ENCODE results near the gene CDC42BPA. TPM values are rescaled to one million over a fixed set of nuclear protein-coding genes. Genes with fewer than 3 reads are reported as not detected.

Gene CDC42BPA
- polyA plus RNA-seq, 1 donor (not counting 4 experiments of a cell fraction or from before 2014, with no cell fraction given), result 9.2 TPM

DNA sequence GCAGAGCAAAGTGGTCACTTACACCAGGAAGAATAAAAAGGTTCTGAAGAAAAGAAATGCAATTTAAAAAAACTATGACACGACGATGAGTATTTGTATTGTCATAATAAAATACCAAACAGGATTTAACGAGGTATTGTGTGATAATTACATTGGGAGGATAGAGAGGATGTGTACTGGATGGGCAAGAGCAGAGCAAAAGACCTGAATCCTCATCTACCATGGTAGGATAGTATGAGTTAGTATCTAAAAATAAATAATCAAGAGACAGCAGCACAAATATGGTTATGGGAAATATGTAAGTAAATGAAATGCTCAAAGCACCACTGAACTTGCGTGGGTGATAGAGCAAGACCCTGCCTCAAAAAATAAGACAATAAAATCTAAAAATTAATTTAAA lies 162.6 kb downstream of the CDC42BPA start:
- H3K27me3 ChIP-seq (ENCODE audit: control insufficient read depth, extremely low read depth, insufficient read depth, low read length), result no peaks in the 10 kb centered on the region
- H3K4me1 ChIP-seq (ENCODE audit: control insufficient read depth, extremely low read depth, insufficient read depth, low read length), result no peaks in the 10 kb centered on the region
- no peaks in the 10 kb centered on the region for H3K9me3 ChIP-seq (ENCODE audit: control insufficient read depth, low read depth, low read length)
- no peaks in the 10 kb centered on the region for H4K20me1 ChIP-seq (ENCODE audit: control insufficient read depth, extremely low read depth, insufficient read depth, low read length)
- H3K9me1 ChIP-seq (ENCODE audit: control insufficient read depth, extremely low read depth, insufficient read depth, low read length), result no peaks in the 10 kb centered on the region
- H3K4me2 ChIP-seq (ENCODE audit: control insufficient read depth, extremely low read depth, insufficient read depth, low read depth, low read length), result no peak overlapping the region
- no peak for DNase-seq (ENCODE audit: low read depth, low spot score)
- peaks cover 2 to 10% of the 10 kb centered on the region in 2 experiments for H3K36me3 ChIP-seq (ENCODE audit: control insufficient read depth in 2 of 2, extremely low read depth in 1 of 2, insufficient read depth in 2 of 2, low read length in 2 of 2)
- TF ChIP-seq EZH2 (IDR thresholded peaks at IDR 0.05; ENCODE audit: low read length) (no peak), CTCF (optimal IDR thresholded peaks at IDR 0.05 in 1 of 3, IDR thresholded peaks at IDR 0.05 in 1 of 3, conservative IDR thresholded peaks at IDR 0.05 in 1 of 3; ENCODE audit: extremely low read depth in 1 of 3, insufficient read depth in 2 of 3, low read length in 3 of 3) (no peak)
- FAIRE-seq, result no peak
- H3K79me2 ChIP-seq (ENCODE audit: control insufficient read depth, insufficient read depth, low read length), result no peaks in the 10 kb centered on the region
- no peak overlapping the region for H3K9ac ChIP-seq (ENCODE audit: control insufficient read depth, extremely low read depth, insufficient read depth, low read length)
- H2AFZ ChIP-seq (ENCODE audit: control insufficient read depth, low read length), result no peak overlapping the region
- no peak overlapping the region for H3K27ac ChIP-seq (ENCODE audit: control insufficient read depth, insufficient read depth, low read length)
- dilution Hi-C loops (cut with MboI; ENCODE audit: extremely low pct_ligation_motif_present, low sequenced_read_pairs), result no loop called here
- no peak overlapping the region for H3K4me3 ChIP-seq (ENCODE audit: control insufficient read depth in 2 of 3, extremely low read depth in 1 of 3, insufficient read depth in 2 of 3, low read depth in 1 of 3, low read length in 3 of 3)

DNA sequence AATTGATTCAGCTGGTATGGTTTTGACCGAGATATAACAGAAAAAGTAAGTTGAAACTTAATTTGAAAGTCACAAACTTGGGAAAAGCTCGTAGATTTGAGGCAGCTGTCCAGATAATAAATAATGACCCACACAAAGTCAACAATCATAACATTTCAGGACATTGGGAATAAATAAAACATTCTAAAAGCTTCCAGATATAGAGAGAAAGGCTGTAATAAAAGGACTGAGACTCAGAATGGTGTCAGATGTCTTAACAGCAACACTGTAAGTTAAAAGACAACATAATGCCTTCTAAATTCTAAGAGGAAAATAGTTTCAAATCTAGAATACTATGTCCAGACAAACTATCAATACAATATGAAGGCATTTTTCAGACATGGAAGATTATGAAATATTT lies 163.3 kb downstream of the CDC42BPA start:
- Histone ChIP-seq H3K4me2 (ENCODE audit: control insufficient read depth, extremely low read depth, insufficient read depth, low read depth, low read length) (no peak overlapping the region), H3K9ac (ENCODE audit: control insufficient read depth, extremely low read depth, insufficient read depth, low read length) (no peak overlapping the region), H3K36me3 (ENCODE audit: control insufficient read depth in 2 of 2, extremely low read depth in 1 of 2, insufficient read depth in 2 of 2, low read length in 2 of 2) (peaks cover 2 to 7% of the 10 kb centered on the region in 2 experiments), H3K27me3 (ENCODE audit: control insufficient read depth, extremely low read depth, insufficient read depth, low read length) (no peaks in the 10 kb centered on the region), H3K9me3 (ENCODE audit: control insufficient read depth, low read depth, low read length) (no peaks in the 10 kb centered on the region), H3K4me3 (ENCODE audit: control insufficient read depth in 2 of 3, extremely low read depth in 1 of 3, insufficient read depth in 2 of 3, low read depth in 1 of 3, low read length in 3 of 3) (no peak overlapping the region), H3K4me1 (ENCODE audit: control insufficient read depth, extremely low read depth, insufficient read depth, low read length) (no peaks in the 10 kb centered on the region), H4K20me1 (ENCODE audit: control insufficient read depth, extremely low read depth, insufficient read depth, low read length) (no peaks in the 10 kb centered on the region), H2AFZ (ENCODE audit: control insufficient read depth, low read length) (no peak overlapping the region), H3K79me2 (ENCODE audit: control insufficient read depth, insufficient read depth, low read length) (no peaks in the 10 kb centered on the region), H3K27ac (ENCODE audit: control insufficient read depth, insufficient read depth, low read length) (no peak overlapping the region), H3K9me1 (ENCODE audit: control insufficient read depth, extremely low read depth, insufficient read depth, low read length) (no peaks in the 10 kb centered on the region)
- DNase-seq (ENCODE audit: low read depth, low spot score) (no peak), FAIRE-seq (no peak)
- TF ChIP-seq CTCF (optimal IDR thresholded peaks at IDR 0.05 in 1 of 3, IDR thresholded peaks at IDR 0.05 in 1 of 3, conservative IDR thresholded peaks at IDR 0.05 in 1 of 3; ENCODE audit: extremely low read depth in 1 of 3, insufficient read depth in 2 of 3, low read length in 3 of 3) (no peak), EZH2 (IDR thresholded peaks at IDR 0.05; ENCODE audit: low read length) (no peak)
- dilution Hi-C loops (cut with MboI; ENCODE audit: extremely low pct_ligation_motif_present, low sequenced_read_pairs), result no loop called here
